ENCODE data around the gene FEN1. TPM values are rescaled to one million over a fixed set of nuclear protein-coding genes. Genes with fewer than 3 reads are reported as not detected.

The FEN1 gene
- polyA plus RNA-seq, 2 of the 4 experiments (the other 2 are of a cell fraction): 38.4 to 105 TPM

DNA sequence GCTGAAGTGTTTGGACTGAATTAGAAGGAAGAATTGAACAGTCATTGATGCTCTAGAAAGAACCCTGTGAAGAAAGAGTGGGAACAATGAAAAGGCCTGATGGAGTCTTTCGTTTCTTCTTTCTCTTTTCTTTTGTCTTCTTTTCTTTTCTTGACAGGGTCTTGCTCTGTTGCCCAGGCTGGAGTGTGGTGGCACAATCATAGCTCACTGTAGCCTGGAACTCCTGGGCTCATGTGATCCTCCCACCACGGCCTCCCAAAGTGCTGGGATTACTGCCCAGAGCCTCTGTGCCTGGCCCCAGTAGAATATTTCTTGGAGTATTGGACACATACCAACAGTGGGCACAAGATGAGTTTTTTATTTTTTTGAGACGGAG lies 1.1 kb downstream of the FEN1 start:
- CTCF ChIA-PET: interaction anchor here (1.2 to 10.3 kb wide), 8 partner anchors 13 to 315 kb away, joined by 3 to 147 read pairs (median 14); partner anchors contain the start of gene FADS1
- FAIRE-seq: no peak
- H3K4me3 ChIP-seq: peak overlapping the region; percentile 56
- no peak for ATAC-seq
- TF ChIP-seq CEBPB (IDR thresholded peaks at IDR 0.05) (no peak), SREBF2 (IDR thresholded peaks at IDR 0.05) (no peak)
- DNase-seq (ENCODE audit: low read depth in 1 of 2, low spot score in 1 of 2): no peak
- POLR2A ChIA-PET: interaction anchor here (1.4 to 2.5 kb wide), 2 partner anchors 21 to 318 kb away, joined by 4 to 17 read pairs; no protein-coding TSS in a partner anchor
- WGBS (ENCODE audit: missing lambda C conversion rate): 60% methylated on average over 3 of the region's 3 CpGs
- no peaks in the 10 kb centered on the region for H3K9me3 ChIP-seq
- peak overlapping the region in 1 of 2 experiments; percentile 100; a peak in 3 of 6 replicates for H3K27ac ChIP-seq
- peaks cover 26% of the 10 kb centered on the region; the same call in 1 of the 3 replicates for H3K4me1 ChIP-seq
- peak overlapping the region; percentile 76 for H3K4me2 ChIP-seq

DNA sequence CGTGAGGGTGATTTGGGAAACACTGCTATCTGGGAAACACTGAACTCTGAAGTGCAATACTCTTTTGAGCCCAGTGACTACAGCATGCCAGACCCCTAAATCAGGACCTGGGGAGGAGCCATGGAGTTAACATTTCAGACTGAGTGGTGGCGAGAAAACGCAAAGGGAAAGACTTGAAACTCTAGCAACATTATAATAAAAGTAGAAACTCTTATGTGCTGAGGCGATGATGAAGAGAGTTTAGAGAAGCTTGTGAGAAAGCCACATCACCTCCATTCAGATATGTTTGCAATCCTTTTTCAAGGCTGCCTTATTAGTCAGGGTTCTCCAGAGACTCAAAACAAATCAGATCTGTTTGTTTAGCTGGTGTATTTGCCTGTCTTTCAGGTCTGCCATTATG lies 1.9 kb downstream of the FEN1 start:
- no peaks in the 10 kb centered on the region for H3K9me3 ChIP-seq
- ChIA-PET POLR2A (no interaction called here), CTCF (interaction anchor here (0.6 to 8.5 kb wide), 7 partner anchors 13 to 314 kb away, joined by 3 to 121 read pairs (median 13); partner anchors contain the start of gene FADS2)
- peaks cover 26% of the 10 kb centered on the region; the same call in 1 of the 3 replicates for H3K4me1 ChIP-seq
- H3K27ac ChIP-seq: no peak overlapping the region
- WGBS (ENCODE audit: missing lambda C conversion rate): 89% methylated on average over 4 of the region's 4 CpGs
- ATAC-seq (no peak), DNase-seq (ENCODE audit: low read depth in 1 of 2, low spot score in 1 of 2) (no peak), FAIRE-seq (no peak)
- TF ChIP-seq RNF2 (IDR thresholded peaks at IDR 0.05; ENCODE audit: borderline replicate concordance, low read depth) (no peak), TFCP2L1 (CRISPR knock-in tag; IDR thresholded peaks at IDR 0.05) (no peak), HES2 (IDR thresholded peaks at IDR 0.05) (no peak), NPAS2 (CRISPR knock-in tag; IDR thresholded peaks at IDR 0.05; ENCODE audit: borderline replicate concordance) (no peak), JUN (IDR thresholded peaks at IDR 0.05) (no peak), POLR2A (IDR thresholded peaks at IDR 0.05; ENCODE audit: low read length) (no peak), ESRRA (IDR thresholded peaks at IDR 0.05; ENCODE audit: borderline replicate concordance, low read length) (no peak), REST (IDR thresholded peaks at IDR 0.05) (no peak), HOXB13 (CRISPR knock-in tag; IDR thresholded peaks at IDR 0.05; ENCODE audit: low read depth) (no peak), ZFP36 (IDR thresholded peaks at IDR 0.05; ENCODE audit: borderline replicate concordance, partially characterized antibody) (no peak), CHD4 (IDR thresholded peaks at IDR 0.05; ENCODE audit: borderline replicate concordance) (no peak), CHD2 (IDR thresholded peaks at IDR 0.05; ENCODE audit: low read length, partially characterized antibody) (no peak), EHF (CRISPR knock-in tag; IDR thresholded peaks at IDR 0.05) (no peak), ZSCAN20 (CRISPR knock-in tag; IDR thresholded peaks at IDR 0.05) (no peak), HMGXB4 (CRISPR knock-in tag; IDR thresholded peaks at IDR 0.05; ENCODE audit: borderline replicate concordance) (no peak), ZNF302 (CRISPR knock-in tag; IDR thresholded peaks at IDR 0.05) (no peak), MAZ (IDR thresholded peaks at IDR 0.05; ENCODE audit: borderline replicate concordance, low read depth, low read length) (no peak), RCOR1 (IDR thresholded peaks at IDR 0.05; ENCODE audit: low read depth, low read length) (no peak), ATOH8 (CRISPR knock-in tag; IDR thresholded peaks at IDR 0.05; ENCODE audit: low read depth) (no peak)
- TF ChIP-seq, protein P1, sequence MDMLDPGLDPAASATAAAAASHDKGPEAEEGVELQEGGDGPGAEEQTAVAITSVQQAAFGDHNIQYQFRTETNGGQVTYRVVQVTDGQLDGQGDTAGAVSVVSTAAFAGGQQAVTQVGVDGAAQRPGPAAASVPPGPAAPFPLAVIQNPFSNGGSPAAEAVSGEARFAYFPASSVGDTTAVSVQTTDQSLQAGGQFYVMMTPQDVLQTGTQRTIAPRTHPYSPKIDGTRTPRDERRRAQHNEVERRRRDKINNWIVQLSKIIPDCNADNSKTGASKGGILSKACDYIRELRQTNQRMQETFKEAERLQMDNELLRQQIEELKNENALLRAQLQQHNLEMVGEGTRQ (IDR thresholded peaks at IDR 0.05): no peak
- no peak overlapping the region; the same call in 2 of the 3 replicates for H3K4me2 ChIP-seq
- H3K4me3 ChIP-seq: no peak overlapping the region

Measured in A549 (cell line).